H9 (cell line): ENCODE measurements around the gene CCR4. TPM values are rescaled to one million over a fixed set of nuclear protein-coding genes. Genes with fewer than 3 reads are reported as not detected.

Experiments used
- DNase-seq: peaks from one replicate; pipeline ENCODE4 v3.0.0-alpha.2; 2017
- H2AFZ ChIP-seq: one replicate; pipeline ENCODE4 v1.6.1; 2013; ENCODE audit warnings: mild to moderate bottlenecking, low read length, control low read depth, moderate library complexity
- H2AK5ac ChIP-seq: 2 replicates; pipeline ENCODE4 v1.6.1; 2013; ENCODE audit warnings: low read length, control low read depth, mixed read lengths; ENCODE audit not compliant: insufficient read length
- H2BK120ac ChIP-seq: one replicate; pipeline ENCODE4 v1.6.1; 2013; ENCODE audit warnings: low read depth, mild to moderate bottlenecking, low read length, control low read depth, inconsistent platforms; ENCODE audit not compliant: poor library complexity, severe bottlenecking
- H2BK12ac ChIP-seq: 2 replicates; pipeline ENCODE4 v1.6.1; 2013; ENCODE audit warnings: low read length, control low read depth, mixed read lengths, low read depth; ENCODE audit not compliant: insufficient read length
- H2BK15ac ChIP-seq: 2 replicates; pipeline ENCODE4 v1.6.1; 2013; ENCODE audit warnings: low read depth, low read length, control low read depth
- H2BK20ac ChIP-seq: one replicate; pipeline ENCODE4 v1.6.1; 2013; ENCODE audit warnings: low read depth, mild to moderate bottlenecking, low read length, control low read depth, inconsistent platforms; ENCODE audit not compliant: poor library complexity, severe bottlenecking
- H2BK5ac ChIP-seq: 2 replicates; pipeline ENCODE4 v1.6.1; 2013; ENCODE audit warnings: low read length, control low read depth, mixed read lengths; ENCODE audit not compliant: insufficient read length
- H3K14ac ChIP-seq: 2 replicates; pipeline ENCODE4 v1.6.1; 2013; ENCODE audit warnings: low read length, control low read depth; ENCODE audit not compliant: insufficient read depth
- H3K18ac ChIP-seq: 2 replicates; pipeline ENCODE4 v1.6.1; 2013; ENCODE audit warnings: low read depth, mild to moderate bottlenecking, mixed read lengths, low read length, control low read depth; ENCODE audit not compliant: insufficient read length
- H3K23ac ChIP-seq: 2 replicates; pipeline ENCODE4 v1.6.1; 2013; ENCODE audit warnings: low read length, control low read depth, mixed read lengths, low read depth; ENCODE audit not compliant: insufficient read length
- H3K23me2 ChIP-seq: 2 replicates; pipeline ENCODE4 v1.6.1; 2013; ENCODE audit warnings: low read depth, mild to moderate bottlenecking, mixed read lengths, low read length, control low read depth; ENCODE audit not compliant: insufficient read length, poor library complexity, severe bottlenecking
- H3K27ac ChIP-seq: 2 replicates; pipeline ENCODE4 v1.5.1; 2013; ENCODE audit warnings: low read length, control low read depth, mixed read lengths, low read depth; ENCODE audit not compliant: insufficient read length
- H3K27me3 ChIP-seq: 2 replicates; pipeline ENCODE4 v1.6.1; 2013; ENCODE audit warnings: low read length, control low read depth, inconsistent platforms; ENCODE audit not compliant: insufficient read depth
- H3K4ac ChIP-seq: 2 replicates; pipeline ENCODE4 v1.6.1; 2013; ENCODE audit warnings: low read depth, mild to moderate bottlenecking, control low read depth, inconsistent platforms, low read length, moderate library complexity
- H3K4me1 ChIP-seq: 2 replicates; pipeline ENCODE4 v1.6.1; 2013; ENCODE audit warnings: low read length, control low read depth, inconsistent platforms; ENCODE audit not compliant: insufficient read depth
- H3K4me2 ChIP-seq: 2 replicates; pipeline ENCODE4 v1.6.1; 2013; ENCODE audit warnings: low read length, control low read depth, mixed read lengths; ENCODE audit not compliant: insufficient read length, insufficient read depth
- H3K56ac ChIP-seq: 2 replicates; pipeline ENCODE4 v1.6.1; 2013; ENCODE audit warnings: low read depth, mild to moderate bottlenecking, mixed read lengths, low read length, control low read depth; ENCODE audit not compliant: insufficient read length
- H3K79me1 ChIP-seq: 2 replicates; pipeline ENCODE4 v1.6.1; 2013; ENCODE audit warnings: low read depth, mild to moderate bottlenecking, moderate library complexity, low read length, control low read depth, inconsistent platforms; ENCODE audit not compliant: insufficient read depth, poor library complexity, severe bottlenecking
- H3K79me2 ChIP-seq: 2 replicates; pipeline ENCODE4 v1.6.1; 2013; ENCODE audit warnings: low read length, control low read depth, inconsistent platforms; ENCODE audit not compliant: insufficient read depth
- H3K9ac ChIP-seq: 2 replicates; pipeline ENCODE4 v1.6.1; 2013; ENCODE audit warnings: low read length, control low read depth, mixed read lengths; ENCODE audit not compliant: insufficient read length; ENCODE audit errors: extremely low read depth
- H3K9me3 ChIP-seq: one replicate; pipeline ENCODE4 v1.6.1; 2013; ENCODE audit warnings: low read depth, low read length, inconsistent platforms; ENCODE audit not compliant: control insufficient read depth
- H3T11ph ChIP-seq: one replicate; pipeline ENCODE4 v1.6.1; 2013; ENCODE audit warnings: mild to moderate bottlenecking, low read length, control low read depth, inconsistent platforms
- H4K20me1 ChIP-seq: one replicate; pipeline ENCODE4 v1.6.1; 2013; ENCODE audit not compliant: control insufficient read depth, insufficient read length, insufficient read depth
- H4K5ac ChIP-seq: 2 replicates; pipeline ENCODE4 v1.6.1; 2013; ENCODE audit warnings: low read depth, mild to moderate bottlenecking, mixed read lengths, low read length, control low read depth; ENCODE audit not compliant: insufficient read length
- H4K8ac ChIP-seq: replicated peaks from 2 replicates; pipeline ENCODE4 v1.6.1; 2013; ENCODE audit warnings: low read length, control low read depth, mixed read lengths, low read depth; ENCODE audit not compliant: insufficient read length
- H4K91ac ChIP-seq: 2 replicates; pipeline ENCODE4 v1.6.1; 2013; ENCODE audit warnings: low read depth, mild to moderate bottlenecking, moderate library complexity, mixed read lengths, low read length, control low read depth; ENCODE audit not compliant: insufficient read length
- H3K27ac Mint-ChIP-seq, 3 experiments: 2 replicates in 2 of 3; 3 replicates in 1 of 3; pipeline ENCODE4 v1.8.0; 2020 to 2021; ENCODE audit warnings: mixed read lengths in 3 of 3, mild to moderate bottlenecking in 1 of 3, moderate library complexity in 1 of 3
- H3K27me3 Mint-ChIP-seq: 2 replicates; pipeline ENCODE4 v1.8.0; 2021; ENCODE audit warnings: low read depth, mild to moderate bottlenecking, moderate library complexity, mixed read lengths
- H3K36me3 Mint-ChIP-seq, 3 experiments: 2 replicates in 2 of 3; 3 replicates in 1 of 3; pipeline ENCODE4 v1.8.0; 2020 to 2021; ENCODE audit warnings: low read depth in 3 of 3, mixed read lengths in 3 of 3; ENCODE audit not compliant: insufficient read depth in 1 of 3
- H3K4me1 Mint-ChIP-seq, 2 experiments: 2 replicates each; pipeline ENCODE4 v1.8.0; 2020; ENCODE audit warnings: mixed read lengths in 2 of 2
- H3K4me3 Mint-ChIP-seq, 2 experiments: 2 replicates in 1 of 2; 3 replicates in 1 of 2; pipeline ENCODE4 v1.8.0; 2020 to 2021; ENCODE audit warnings: mild to moderate bottlenecking in 2 of 2, mixed read lengths in 2 of 2, moderate library complexity in 1 of 2
- H3K9me3 Mint-ChIP-seq, 2 experiments: 2 replicates in 1 of 2; 3 replicates in 1 of 2; pipeline ENCODE4 v1.8.0; 2020; ENCODE audit warnings: mild to moderate bottlenecking in 2 of 2, mixed read lengths in 2 of 2, moderate library complexity in 1 of 2
- CTCF ChIP-seq: fragments of 200-600 bp; sonication (generic); conservative IDR thresholded peaks from 3 replicates; pipeline ENCODE4 v1.8.0; 2021; ENCODE audit warnings: antibody characterized with exemption, mild to moderate bottlenecking
- WGBS: extraction: QIAGEN DNeasy Blood & Tissue Kit; methylation state at CpG from one replicate; pipeline ENCODE4 v1.1.7; 2013; ENCODE audit warnings: missing lambda C conversion rate, low lambda C conversion rate, mixed read lengths; ENCODE audit not compliant: insufficient read length; ENCODE audit errors: extremely low coverage; 5-methylcytosine and 5-hydroxymethylcytosine counted together
- total RNA-seq: library from RNA; stranded (reverse); gene quantifications from 2 replicates; pipeline ENCODE4 v1.2.1, GENCODE V29; 2021

The CCR4 gene
- total RNA-seq, 1 experiment from 2014 or later: 0.07 TPM

- Histone ChIP-seq H3K4me2 (no peak overlapping the region), H3K9me3 (peaks cover 8% of the 10 kb centered on the region), H4K5ac (no peak overlapping the region), H3K4ac (no peak overlapping the region), H4K91ac (no peak overlapping the region), H3K14ac (no peak overlapping the region), H3K79me2 (no peaks in the 10 kb centered on the region), H3K18ac (no peak overlapping the region), H2BK12ac (no peak overlapping the region), H3K56ac (no peak overlapping the region), H2AFZ (no peak overlapping the region), H2BK120ac (no peak overlapping the region), H3T11ph (no peak overlapping the region), H2BK20ac (no peak overlapping the region), H3K9ac (no peak overlapping the region), H3K27ac (no peak overlapping the region), H2BK5ac (no peak overlapping the region), H3K79me1 (no peaks in the 10 kb centered on the region), H4K8ac (no peak overlapping the region), H3K4me1 (0 out of 2 replicates have a peak, but pooled peaks cover 2% of the 10 kb centered on the region), H2BK15ac (no peak overlapping the region), H3K23ac (no peak overlapping the region), H3K23me2 (no peaks in the 10 kb centered on the region), H2AK5ac (no peak overlapping the region), H3K27me3 (no peaks in the 10 kb centered on the region), H4K20me1 (no peaks in the 10 kb centered on the region)
- Mint-ChIP-seq H3K36me3 (peaks cover 4 to 8% (median 7%) of the 10 kb centered on the region in 3 experiments), H3K27ac (no peak overlapping the region), H3K9me3 (peaks cover 8 to 16% of the 10 kb centered on the region in 2 experiments), H3K4me1 (peaks cover 6 to 7% of the 10 kb centered on the region in 2 experiments), H3K4me3 (no peak overlapping the region), H3K27me3 (peaks cover 6% of the 10 kb centered on the region; the same call in 1 of the 2 replicates)
- DNase-seq: no peak
- TF ChIP-seq CTCF: no peak
- WGBS: no CpG with 5 or more reads among the region's 4 CpGs
Measured at GRCh38 chr3:32960404-32961170, 9.1 kb downstream of the CCR4 start.
